OCI-M2 (cell line): ENCODE measurements around the gene ITGB3.
"Not testable (repeated sequence)": the region's sequence is repeated elsewhere in the genome, so short reads cannot be mapped to it uniquely, and the experiment has no call there.

ENCODE experiments used
- DNase-seq: peaks from one replicate; lab custom pipeline; 2025; ENCODE audit not compliant: unreplicated experiment; lab: John Stamatoyannopoulos, UW

The ITGB3 gene

DNA sequence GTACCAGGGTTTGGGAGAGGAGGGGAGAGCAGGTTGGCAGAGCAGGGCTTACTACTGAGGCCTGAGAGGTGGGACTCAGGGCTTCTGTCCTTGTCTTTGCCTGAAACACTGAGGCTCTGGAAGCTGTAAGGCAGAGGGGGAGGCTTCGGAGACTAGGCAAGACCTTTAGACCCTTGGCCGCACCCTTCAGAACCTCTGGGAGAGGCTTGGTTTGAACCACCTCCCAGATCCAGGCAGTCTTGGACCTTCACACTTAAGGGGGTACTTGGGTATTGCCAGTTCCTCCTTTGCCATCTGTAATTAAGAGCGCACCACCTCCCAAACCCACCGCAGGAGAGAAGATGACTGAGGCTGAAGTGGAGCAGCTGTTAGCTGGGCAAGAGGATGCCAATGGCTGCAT is 31.6 kb upstream of the ITGB3 start:
- DNase-seq, result no peak

DNA sequence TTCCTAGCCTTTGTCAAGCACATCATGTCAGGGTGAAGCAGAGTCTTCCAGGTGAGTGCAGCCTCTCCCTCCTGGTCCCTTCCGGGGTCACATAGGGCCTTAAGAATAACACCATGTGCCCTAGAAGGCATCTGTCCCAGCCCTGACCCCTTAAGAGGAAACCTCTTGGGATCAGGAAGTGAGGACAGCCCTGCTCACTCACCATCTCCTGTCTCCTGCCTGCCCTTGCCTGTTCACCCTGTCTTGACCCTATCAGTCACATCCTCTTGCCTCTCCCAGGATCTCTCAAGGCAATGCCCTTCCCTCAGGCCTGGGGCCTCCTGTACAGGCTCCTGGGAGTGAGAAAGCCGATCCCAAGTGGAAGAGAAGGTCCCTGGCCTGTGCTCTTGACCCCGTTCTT is 30.6 kb upstream of the ITGB3 start:
- DNase-seq, result no peak

- DNase-seq, result no peak
Observed at GRCh38 chr17:47223460-47223859, 30.2 kb upstream of the ITGB3 start.

- DNase-seq, result not testable (repeated sequence)
Observed at GRCh38 chr17:47224077-47224476, 29.6 kb upstream of the ITGB3 start.

DNA sequence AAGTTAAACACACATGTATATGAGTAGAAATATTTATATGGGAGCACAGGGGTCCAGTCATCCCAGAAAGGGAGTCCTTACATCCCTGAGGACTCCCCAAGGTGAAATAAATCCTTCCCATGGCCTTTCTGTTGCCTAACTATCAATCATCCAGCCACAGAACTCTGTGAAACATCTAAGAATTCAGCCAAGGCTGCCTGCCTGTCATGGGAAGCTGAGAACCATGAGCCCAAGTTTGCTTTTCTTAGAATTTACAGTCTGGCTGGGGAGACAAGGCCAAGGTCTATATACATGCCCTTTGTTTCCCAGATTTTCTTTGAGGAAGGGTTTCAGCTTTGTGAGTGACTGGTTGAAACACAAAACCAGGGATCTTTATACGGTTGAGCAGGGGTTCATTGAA is 28.7 kb upstream of the ITGB3 start:
- no peak for DNase-seq

DNA sequence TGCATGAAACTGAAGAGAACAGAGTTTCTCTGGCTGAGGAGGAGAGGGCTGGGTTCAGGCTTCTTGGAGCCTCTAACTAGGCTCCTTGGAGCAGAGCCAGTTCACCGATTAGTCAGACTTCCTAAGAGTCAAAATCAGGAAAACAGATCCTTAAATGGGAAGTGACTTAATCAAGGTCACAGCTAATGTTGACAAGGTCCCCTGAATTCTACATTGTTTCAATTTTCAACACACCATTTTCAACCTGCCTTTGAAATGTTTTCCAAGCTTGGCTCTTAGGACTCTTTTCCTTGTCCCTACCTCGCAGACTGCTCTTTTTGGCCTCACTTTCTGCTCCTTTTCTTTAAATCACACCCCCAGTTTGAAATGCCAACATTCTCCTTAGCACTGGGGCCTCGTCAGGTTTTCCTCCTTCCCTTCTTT is 28.2 kb upstream of the ITGB3 start:
- DNase-seq, result no peak

DNA sequence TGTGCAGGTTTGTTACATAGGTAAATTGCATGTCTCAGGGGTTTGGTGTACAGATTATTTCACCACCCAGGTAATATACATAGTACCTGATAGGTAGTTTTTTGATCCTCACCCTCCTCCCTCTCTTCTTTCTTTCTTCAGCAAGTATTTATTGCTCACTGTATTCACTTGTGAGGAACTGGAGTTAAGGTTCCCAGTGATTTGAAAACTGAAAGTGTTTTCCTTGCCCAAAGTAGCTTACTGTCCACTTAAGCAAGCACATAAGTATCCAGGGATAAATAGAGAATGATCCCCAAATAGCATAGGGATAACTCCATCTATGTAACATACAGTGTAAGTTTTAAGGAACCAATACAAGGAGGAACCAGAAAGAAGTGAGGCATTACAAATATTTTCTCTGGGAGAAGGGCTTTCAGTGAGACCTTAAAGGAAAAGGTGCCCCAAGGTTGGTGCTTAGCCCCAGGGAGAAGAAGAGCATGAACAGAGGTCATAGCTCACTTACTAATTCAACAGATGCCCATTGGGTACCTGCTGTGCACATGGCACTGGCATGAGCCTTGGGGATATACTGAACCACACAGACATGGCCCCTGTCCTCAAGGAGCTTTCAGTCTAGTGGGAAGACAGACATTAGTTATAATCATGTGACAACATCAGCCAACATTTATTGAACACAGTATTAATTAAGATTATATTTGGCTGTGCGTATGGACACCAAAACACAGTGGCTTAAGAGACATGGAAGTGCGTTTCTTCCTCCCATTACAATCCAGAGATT is 27.5 kb upstream of the ITGB3 start:
- DNase-seq, result no peak

GRCh38 chr17:47227862-47228261 is 25.8 kb upstream of the ITGB3 start:
- DNase-seq, result no peak

GRCh38 chr17:47229535-47230443 is 23.8 kb upstream of the ITGB3 start:
- DNase-seq, result peak; percentile 67

DNA sequence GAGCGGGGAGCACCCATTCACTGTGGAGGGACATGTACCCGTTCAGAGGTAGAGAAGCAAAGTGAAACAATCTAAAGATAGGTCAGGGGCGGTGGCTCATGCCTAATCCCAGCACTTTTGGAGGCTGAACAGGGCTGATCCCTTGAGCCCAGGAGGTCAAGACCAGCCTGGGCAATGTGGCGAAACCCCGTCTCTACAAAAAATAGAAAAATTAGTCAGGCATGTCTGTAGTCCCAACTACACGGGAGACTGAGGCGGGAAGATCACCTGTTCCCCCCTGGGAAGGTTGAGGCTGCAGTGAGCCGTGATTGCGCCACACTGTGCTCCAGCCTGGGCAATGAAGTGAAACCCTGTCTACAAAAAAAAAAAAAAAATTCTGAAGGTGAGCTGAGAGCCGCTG is 22.8 kb upstream of the ITGB3 start:
- no peak for DNase-seq

- no peak for DNase-seq
Observed at GRCh38 chr17:47231334-47231733, 22.3 kb upstream of the ITGB3 start.

GRCh38 chr17:47231866-47232265 is 21.8 kb upstream of the ITGB3 start:
- DNase-seq, result no peak

DNA sequence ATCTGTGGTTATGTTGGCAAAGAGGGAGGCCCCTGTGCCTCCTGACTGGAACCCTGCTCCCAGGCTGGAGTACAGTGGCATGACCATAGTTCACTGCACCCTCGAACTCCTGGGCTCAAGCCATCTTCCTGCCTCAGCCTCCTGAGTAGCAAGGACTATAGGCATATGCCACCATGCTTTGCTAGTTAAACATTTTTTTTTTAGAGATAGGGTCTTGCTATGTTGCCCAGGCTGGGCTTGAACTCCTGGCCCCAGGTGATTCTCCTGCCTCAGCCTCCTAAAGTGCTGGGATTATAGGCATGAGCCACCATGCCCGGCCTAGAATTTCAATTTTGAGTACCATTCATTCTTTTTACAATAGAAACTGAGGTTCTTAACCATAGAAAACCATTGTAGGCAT is 21.2 kb upstream of the ITGB3 start:
- DNase-seq, result no peak

- DNase-seq, result no peak
Observed at GRCh38 chr17:47235506-47235905, 18.1 kb upstream of the ITGB3 start.

DNA sequence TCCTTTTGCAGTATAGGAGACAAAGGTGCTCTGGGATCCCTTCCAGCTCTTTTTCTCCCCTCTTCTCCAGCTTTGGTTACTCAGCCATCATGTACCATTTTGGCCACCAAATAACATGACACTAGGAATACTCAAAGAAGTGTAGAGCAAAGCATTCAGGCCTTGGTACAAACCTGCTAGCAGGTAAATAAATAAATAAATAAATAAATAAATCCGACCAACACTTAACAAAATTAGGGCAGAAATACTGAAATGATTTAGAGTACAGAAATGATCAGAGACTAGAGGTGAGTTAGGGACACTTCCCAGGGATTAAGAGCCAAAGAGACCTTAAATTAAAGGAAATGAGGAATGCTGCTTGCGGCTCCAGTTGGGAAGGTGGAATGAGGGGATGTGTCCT is 17.7 kb upstream of the ITGB3 start:
- DNase-seq, result no peak

DNA sequence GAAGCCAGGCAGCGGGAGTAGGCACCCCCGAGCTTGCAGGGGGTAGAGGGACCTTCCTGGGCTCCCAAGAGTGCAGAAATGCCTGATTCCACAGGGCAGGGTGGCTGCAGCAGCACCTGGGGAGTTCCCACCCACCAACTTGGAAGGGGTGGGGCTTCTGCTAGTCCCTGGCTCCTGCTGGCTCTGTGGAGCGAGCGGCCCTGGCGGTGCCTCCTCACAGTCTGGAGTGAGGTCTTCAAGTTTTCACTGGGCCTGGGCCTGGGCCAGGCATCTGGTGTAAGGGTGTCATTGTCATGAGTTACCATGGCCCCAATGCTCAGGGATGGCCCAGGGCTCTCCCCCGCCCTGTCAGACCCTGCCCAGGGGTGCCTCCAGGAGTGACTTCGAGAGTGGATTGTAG is 15.8 kb upstream of the ITGB3 start:
- DNase-seq, result no peak

DNA sequence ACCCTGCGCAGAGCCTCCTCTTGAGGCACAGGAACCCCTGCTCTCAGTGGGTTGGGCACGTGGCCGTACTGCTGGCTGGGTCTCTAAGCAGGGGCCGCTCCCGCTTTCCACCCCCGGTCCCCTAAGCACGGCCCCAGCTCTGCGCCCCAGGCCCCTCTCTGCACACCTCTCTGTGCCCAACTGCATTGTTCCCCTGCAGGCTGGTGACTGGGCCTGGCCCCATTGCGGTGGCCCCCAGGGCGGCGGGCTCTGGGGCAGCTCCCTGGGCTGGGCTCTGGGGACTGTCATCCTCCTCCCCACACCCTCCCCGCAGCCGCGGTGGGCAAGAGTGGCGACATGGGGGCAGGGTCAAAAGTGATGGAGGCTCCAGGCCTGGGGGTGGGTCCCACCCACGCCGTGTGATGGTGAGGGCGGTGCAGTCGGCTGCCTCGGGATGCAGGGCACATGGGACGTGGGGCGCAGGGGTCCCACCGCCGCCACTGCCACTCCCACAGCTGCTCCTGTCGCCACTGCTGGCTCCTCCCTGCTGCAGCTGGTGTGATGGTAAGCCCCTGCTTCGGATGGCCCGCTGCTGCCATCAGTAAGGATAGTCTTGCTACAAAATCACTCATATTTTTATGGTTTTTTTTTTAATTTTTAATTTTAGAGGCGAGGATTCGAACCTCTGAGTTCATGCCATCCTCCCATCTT is 15.2 kb upstream of the ITGB3 start:
- DNase-seq, result no peak

GRCh38 chr17:47239619-47239966 is 14.0 kb upstream of the ITGB3 start:
- DNase-seq, result no peak

DNA sequence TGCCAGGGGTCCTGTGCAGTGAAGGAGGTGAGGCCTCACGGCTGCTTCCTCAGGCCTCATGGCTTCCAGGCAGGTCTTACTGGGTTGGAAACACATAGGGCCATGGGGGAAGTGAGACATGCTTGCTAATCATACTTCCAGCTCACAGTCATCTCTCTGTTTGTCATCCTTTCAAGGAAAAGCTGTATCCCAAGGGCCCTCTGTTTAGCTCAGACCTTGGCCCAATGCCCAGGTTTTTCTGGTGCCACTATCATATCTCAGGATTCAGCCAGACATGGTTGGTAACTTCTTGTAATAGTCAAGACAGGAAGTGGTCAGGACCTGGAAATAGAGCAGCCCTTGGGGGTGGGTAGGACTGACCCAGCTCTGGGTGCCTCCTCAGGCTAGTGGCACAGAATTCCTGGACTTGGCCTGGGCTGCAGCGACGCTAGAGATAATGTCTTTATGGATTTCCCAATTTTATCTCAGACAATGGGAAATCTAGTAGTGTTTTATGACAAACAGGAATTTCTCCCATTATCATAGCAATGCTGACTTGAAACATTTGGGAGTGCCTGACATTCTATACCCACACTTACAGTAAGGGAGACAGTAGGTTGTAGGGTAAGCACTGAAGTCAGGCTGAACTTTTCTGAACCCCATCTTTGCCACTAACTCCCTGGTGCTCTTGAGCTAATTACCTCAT is 13.5 kb upstream of the ITGB3 start:
- peak; percentile 55 for DNase-seq

DNA sequence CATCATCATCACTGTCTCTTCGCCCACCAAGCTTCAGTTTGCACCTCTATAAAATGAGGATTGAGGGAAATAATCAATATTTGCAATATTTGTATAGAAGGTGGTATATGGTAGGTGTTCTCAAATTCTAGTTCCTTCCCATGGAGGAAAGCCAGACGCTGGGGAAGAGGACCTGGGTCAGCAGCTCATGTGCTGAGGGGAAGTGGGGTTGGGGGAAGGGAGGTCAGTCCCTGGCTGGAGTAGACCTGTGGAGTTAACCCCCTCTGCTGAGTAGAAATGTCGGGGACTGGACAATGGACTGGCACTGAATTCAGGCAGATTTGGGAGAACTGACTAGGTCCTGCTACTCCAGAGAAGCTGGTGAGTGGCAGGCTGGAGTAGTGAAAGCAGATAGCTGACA is 12.8 kb upstream of the ITGB3 start:
- DNase-seq, result no peak

- no peak for DNase-seq
Observed at GRCh38 chr17:47242648-47243047, 11.0 kb upstream of the ITGB3 start.
